SK-N-SH (cell line): ENCODE data around the gene MLST8.

Experiments
- CTCF ChIP-seq: fragments of 200-600 bp; sonication (generic); IDR thresholded peaks from 2 replicates; pipeline ENCODE4 v1.6.1; 2017; ENCODE audit warnings: antibody characterized with exemption, mild to moderate bottlenecking, moderate library complexity
- EP300 ChIP-seq, 2 experiments: IDR thresholded peaks; 2 replicates each; pipeline versions ENCODE4 v1.4.0 to v1.6.1; 2012; ENCODE audit warnings: borderline replicate concordance in 1 of 2, low read depth in 1 of 2, low read length in 1 of 2
- FOXJ3 ChIP-seq: sonication (generic); formaldehyde crosslinking; IDR thresholded peaks from 2 replicates; pipeline ENCODE4 v1.5.1; 2020; ENCODE audit warnings: mild to moderate bottlenecking, missing genetic modification reagents
- FOXM1 ChIP-seq: IDR thresholded peaks from 2 replicates; pipeline ENCODE4 v1.4.0; 2012; ENCODE audit warnings: low read depth, mild to moderate bottlenecking
- JUND ChIP-seq: IDR thresholded peaks from 2 replicates; pipeline ENCODE4 v1.4.0; 2012
- NFIC ChIP-seq: IDR thresholded peaks from 2 replicates; pipeline ENCODE4 v1.4.0; 2012; ENCODE audit warnings: borderline replicate concordance
- POLR2AphosphoS5 ChIP-seq: IDR thresholded peaks from 2 replicates; pipeline ENCODE4 v1.6.1; 2012; ENCODE audit warnings: low read depth, low read length
- RAD21 ChIP-seq: IDR thresholded peaks from 2 replicates; pipeline ENCODE4 v1.6.1; 2012; ENCODE audit warnings: mild to moderate bottlenecking, low read length
- REST ChIP-seq: IDR thresholded peaks from 2 replicates; pipeline ENCODE4 v1.6.1; 2012; ENCODE audit warnings: mild to moderate bottlenecking, low read depth, low read length, moderate library complexity
- RXRA ChIP-seq: IDR thresholded peaks from 2 replicates; pipeline ENCODE4 v1.4.0; 2012; ENCODE audit warnings: low read depth, mild to moderate bottlenecking, borderline replicate concordance
- YY1 ChIP-seq: IDR thresholded peaks from 2 replicates; pipeline ENCODE4 v1.4.0; 2012; ENCODE audit warnings: low read depth, mild to moderate bottlenecking
- ZBTB33 ChIP-seq: IDR thresholded peaks from 2 replicates; pipeline ENCODE4 v1.4.0; 2012; ENCODE audit warnings: low read depth, borderline replicate concordance

GRCh38 chr16:2228161-2228824 lies 23.0 kb downstream of the MLST8 start:
- no peak for TF ChIP-seq POLR2AphosphoS5
- TF ChIP-seq YY1, result no peak
- TF ChIP-seq CTCF, result no peak
- no peak for TF ChIP-seq REST
- no peak for TF ChIP-seq EP300 (IDR thresholded peaks at IDR 0.05; ENCODE audit: borderline replicate concordance in 1 of 2, low read depth in 1 of 2, low read length in 1 of 2)
- no peak for TF ChIP-seq JUND
- TF ChIP-seq FOXM1, result no peak
- no peak for TF ChIP-seq ZBTB33
- TF ChIP-seq RAD21, result no peak
- no peak for TF ChIP-seq NFIC
- no peak for TF ChIP-seq RXRA
- no peak for TF ChIP-seq FOXJ3 (CRISPR knock-in tag)
